Left renal pelvis (tissue), 4 donors: Measurements from ENCODE around the gene SBF2. TPM values are rescaled to one million over a fixed set of nuclear protein-coding genes. Genes with fewer than 3 reads are reported as not detected.

Source experiments
- DNase-seq, 4 donors: peaks; one replicate each; pipeline ENCODE4 v3.0.0-alpha.2; 2013; ENCODE audit warnings: low read depth in 4 of 4, low spot score in 3 of 4
- polyA plus RNA-seq, 4 donors: library from polyadenylated mRNA; unstranded; fragments of 120-200 nt; gene quantifications; one replicate each; pipeline ENCODE4 v1.2.1, GENCODE V29; 2013; ENCODE audit not compliant: insufficient read length in 4 of 4

Gene SBF2
- polyA plus RNA-seq, 4 donors, result 43.2 to 51.3 (median 49.2) TPM

DNA sequence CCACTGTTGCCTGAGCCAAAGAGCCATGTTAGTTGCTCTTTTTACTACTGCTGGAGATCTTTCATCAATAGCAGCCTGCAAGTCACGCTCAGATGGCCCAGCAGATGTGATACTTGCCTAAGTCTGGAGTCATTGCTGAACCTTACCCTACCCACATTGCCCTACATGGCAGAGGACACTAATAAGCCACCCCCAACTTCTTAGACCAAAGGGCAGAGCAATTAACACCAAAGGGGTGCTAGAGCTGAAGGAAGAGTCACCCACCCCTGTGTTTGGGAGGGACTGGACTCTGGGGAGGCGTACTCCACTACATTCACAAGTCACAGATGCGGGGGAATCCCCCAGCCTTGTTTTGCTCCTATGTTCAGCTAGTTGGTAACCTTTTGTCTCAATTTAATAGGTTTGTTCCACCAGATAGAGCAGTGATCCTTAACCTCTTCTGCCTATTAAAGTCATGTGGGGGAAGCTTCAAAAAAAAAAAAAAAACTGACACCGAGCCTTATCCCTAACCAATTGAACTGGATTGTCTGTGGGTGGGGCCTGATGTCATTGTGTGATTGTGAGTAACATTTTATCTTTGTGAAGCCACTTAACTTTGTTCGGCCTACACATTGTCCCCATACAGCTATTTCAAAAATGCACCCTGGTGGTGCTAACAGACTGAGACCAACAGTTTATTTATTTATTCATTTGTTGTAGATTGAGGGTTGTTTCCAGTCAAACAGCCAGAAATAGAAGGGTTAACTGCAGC lies 23.9 kb upstream of the SBF2 start:
- DNase-seq, result no peak

DNA sequence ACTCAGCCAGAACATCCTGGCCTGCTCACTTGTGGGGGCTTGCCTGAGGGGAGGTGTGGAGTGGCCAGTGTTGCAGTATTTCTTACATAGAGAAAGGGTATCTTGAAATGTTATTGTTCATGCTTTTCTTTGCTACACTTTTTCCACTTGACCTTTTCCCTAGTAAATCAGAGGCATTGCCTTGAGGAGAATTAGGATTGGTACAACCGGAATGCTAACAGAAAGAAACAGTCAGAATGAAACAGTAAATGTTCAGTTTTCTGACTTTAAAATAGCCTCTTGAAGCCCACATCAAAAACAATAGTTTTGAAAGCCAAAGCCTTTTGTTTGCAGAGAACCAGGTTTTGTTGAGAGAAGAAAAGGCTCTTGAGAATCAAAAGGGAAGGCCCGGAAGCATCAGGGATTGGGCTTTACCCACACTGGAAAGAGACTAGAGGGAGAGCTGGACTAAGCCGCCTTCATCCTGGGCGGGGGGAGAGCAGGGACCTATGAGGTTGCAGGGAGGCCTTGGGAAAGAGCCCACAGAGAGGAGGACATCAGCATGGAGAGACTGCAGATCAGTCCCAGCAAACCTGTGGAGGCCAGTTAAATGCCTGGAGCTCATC lies 23.2 kb upstream of the SBF2 start:
- DNase-seq, result no peak

DNA sequence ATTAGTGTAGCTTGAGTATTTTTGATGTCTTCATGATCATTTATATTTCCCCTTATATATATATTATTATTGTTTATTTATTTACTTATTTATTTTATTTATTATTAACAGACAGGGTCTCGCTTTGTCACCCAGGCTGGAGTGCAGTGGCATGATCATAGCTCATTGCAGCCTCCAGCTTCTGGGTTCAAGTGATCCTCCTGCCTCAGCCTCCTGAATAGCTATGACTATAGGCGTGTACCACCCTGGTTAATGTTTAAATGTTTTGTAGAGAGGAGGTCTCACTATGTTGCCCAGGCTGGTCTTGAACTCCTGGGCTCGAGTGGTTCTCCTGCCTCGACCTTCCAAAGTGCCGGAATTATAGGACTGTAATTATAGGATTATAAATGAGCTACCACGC lies 21.1 kb upstream of the SBF2 start:
- no peak for DNase-seq

- no peak for DNase-seq
Measured at GRCh38 chr11:10314199-10315072, 20.4 kb upstream of the SBF2 start.

DNA sequence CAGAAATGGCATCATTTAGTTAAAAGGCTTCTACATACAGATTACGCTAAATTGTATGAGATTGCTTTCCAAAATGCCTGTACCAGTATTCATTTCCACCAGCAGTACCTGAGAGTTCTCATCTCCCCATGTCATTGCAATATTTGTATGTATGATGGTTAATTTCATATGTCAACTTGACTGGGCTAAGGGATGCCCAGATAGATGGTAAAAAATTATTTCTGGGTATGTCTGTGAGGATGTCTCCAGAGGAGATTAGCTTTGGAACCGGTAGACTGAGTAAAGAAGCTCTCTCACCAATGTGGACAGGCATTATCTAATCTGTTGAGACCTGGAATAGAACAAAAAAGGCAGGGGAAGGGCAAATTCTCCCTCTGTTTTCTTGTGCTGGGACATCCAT lies 17.8 kb upstream of the SBF2 start:
- no peak for DNase-seq

- DNase-seq, result no peak
Measured at GRCh38 chr11:10310301-10310841, 16.4 kb upstream of the SBF2 start.

- DNase-seq, result no peak
Measured at GRCh38 chr11:10309163-10310093, 15.4 kb upstream of the SBF2 start.

- no peak for DNase-seq
Measured at GRCh38 chr11:10308201-10308954, 14.4 kb upstream of the SBF2 start.

- no peak for DNase-seq
Measured at GRCh38 chr11:10307400-10308200, 13.6 kb upstream of the SBF2 start.

- DNase-seq, result no peak
Measured at GRCh38 chr11:10307022-10307399, 13.0 kb upstream of the SBF2 start.

GRCh38 chr11:10305964-10306918 lies 12.2 kb upstream of the SBF2 start:
- no peak for DNase-seq

DNA sequence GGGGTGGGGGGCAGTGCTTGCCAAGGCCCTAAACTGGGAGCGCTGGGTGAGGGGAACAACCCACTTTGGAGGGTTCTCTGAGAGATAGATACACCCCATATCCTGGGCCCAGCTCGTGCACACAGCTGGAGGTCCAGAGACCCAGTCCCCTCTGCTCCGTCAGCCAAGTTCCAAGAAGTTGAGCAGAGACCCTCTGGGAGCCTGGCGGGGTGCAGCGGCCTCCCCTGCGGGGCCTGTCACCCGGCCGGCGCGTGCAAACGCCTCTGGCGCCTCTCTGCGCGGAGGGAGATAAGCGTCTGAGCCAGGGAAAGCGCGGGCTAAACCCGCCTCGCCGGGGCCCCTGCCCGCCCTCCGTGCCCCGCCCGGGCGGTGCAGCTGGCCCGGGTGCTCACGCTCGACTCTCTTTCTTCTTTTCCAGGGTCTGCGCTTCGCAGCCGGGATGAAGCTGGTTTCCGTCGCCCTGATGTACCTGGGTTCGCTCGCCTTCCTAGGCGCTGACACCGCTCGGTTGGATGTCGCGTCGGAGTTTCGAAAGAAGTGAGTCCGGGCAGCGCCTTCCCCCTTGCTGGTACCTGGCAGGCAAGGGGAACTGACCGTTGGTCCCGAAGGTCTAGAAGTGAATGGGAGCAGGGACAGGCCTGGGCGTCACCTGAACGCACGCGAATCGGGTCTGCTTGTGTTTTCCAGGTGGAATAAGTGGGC lies 11.4 kb upstream of the SBF2 start:
- DNase-seq, result no peak

DNA sequence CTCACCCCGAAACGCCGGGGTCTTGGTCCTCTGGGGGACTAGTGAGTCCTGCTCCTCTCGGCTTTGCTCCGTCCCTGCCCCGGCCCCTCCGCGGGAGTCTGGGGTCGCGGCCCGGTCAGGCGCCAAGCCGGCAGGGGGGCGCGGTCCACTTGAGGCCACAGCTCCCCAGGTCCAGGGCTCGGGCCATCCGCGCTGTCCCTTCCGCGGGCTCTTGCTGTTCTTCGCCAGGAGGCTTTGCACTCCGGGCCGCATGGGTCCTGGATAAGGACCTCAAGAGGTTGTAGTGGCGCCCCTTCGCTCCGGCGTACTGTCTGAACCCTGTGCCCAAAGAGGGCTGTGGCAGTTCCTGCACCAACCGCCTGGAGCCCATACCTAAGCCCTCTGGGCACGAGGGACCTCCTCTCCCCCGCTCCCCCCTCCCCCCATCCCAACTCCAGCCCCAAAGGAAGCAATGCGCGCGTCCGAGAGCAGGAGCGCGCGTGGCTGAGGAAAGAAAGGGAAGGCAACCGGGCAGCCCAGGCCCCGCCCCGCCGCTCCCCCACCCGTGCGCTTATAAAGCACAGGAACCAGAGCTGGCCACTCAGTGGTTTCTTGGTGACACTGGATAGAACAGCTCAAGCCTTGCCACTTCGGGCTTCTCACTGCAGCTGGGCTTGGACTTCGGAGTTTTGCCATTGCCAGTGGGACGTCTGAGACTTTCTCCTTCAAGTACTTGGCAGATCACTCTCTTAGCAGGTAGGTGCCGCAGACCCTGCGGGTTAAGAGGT lies 10.7 kb upstream of the SBF2 start, which contains the start of gene ADM:
Gene ADM (plus strand): TSS at position 579 of the 767 bp plus-strand sequence. CDS start 628 bp downstream, outside the sequence.
- DNase-seq, result no peak

DNA sequence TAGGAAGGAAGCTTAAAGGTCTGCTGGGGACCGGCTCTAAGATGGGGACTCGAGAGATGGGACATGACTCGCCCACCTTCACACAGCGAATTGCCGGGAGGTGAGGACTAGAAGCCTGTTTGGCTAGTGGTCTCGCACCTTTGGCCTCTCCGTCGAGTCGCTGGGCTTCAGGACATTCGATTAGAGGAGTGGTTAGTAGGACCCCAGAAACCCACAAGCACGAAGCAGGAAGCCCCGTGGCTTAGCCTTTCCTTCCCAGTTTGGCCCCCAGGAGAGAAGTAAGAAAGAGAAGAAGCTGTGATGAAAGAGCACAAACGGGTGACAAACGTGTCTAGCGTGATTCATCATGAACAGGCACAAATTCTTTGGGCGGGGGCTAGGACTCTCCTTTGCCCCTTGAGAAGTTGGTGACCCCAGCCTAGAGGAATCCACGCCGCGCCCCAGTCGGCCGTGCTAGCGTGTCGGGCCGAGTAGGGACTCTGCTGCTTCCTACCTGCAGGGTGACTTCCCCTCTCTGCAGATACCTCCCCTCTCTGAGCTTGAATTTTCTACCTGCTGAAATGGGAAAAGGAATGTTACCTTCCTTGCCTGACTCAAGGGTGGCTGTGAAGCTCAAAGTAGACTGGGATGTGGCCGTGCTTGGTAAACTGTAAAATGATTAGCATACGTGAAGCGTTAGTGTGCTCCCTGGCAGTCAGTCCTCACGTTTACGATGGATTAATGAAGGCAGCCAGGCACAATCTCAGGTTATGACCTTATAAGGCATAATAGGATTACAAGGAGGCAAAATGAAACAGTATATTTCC lies 9.7 kb upstream of the SBF2 start:
- no peak for DNase-seq
